HL-60 (cell line): ENCODE measurements around the gene ZDHHC19.

ENCODE experiments used
- POLR2AphosphoS5 ChIP-seq: IDR thresholded peaks from 2 replicates; pipeline ENCODE4 v1.6.1; 2012; ENCODE audit warnings: low read depth
- TF ChIP-seq, protein P1 (sequence below): IDR thresholded peaks from one replicate; pipeline ENCODE4 v1.5.1; 2011; ENCODE audit warnings: low read length, control low read depth, inconsistent platforms; ENCODE audit not compliant: insufficient read depth

GRCh38 chr3:196163212-196163611 is 48.0 kb downstream of the ZDHHC19 start:
- TF ChIP-seq, protein P1, sequence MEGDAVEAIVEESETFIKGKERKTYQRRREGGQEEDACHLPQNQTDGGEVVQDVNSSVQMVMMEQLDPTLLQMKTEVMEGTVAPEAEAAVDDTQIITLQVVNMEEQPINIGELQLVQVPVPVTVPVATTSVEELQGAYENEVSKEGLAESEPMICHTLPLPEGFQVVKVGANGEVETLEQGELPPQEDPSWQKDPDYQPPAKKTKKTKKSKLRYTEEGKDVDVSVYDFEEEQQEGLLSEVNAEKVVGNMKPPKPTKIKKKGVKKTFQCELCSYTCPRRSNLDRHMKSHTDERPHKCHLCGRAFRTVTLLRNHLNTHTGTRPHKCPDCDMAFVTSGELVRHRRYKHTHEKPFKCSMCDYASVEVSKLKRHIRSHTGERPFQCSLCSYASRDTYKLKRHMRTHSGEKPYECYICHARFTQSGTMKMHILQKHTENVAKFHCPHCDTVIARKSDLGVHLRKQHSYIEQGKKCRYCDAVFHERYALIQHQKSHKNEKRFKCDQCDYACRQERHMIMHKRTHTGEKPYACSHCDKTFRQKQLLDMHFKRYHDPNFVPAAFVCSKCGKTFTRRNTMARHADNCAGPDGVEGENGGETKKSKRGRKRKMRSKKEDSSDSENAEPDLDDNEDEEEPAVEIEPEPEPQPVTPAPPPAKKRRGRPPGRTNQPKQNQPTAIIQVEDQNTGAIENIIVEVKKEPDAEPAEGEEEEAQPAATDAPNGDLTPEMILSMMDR: no peak
- TF ChIP-seq POLR2AphosphoS5: no peak
